ENCODE measurements around the gene ZNF366. TPM values are rescaled to one million over a fixed set of nuclear protein-coding genes. Genes with fewer than 3 reads are reported as not detected.

Gene ZNF366
- total RNA-seq, 1 donor from 2014 or later, result 3.9 TPM

DNA sequence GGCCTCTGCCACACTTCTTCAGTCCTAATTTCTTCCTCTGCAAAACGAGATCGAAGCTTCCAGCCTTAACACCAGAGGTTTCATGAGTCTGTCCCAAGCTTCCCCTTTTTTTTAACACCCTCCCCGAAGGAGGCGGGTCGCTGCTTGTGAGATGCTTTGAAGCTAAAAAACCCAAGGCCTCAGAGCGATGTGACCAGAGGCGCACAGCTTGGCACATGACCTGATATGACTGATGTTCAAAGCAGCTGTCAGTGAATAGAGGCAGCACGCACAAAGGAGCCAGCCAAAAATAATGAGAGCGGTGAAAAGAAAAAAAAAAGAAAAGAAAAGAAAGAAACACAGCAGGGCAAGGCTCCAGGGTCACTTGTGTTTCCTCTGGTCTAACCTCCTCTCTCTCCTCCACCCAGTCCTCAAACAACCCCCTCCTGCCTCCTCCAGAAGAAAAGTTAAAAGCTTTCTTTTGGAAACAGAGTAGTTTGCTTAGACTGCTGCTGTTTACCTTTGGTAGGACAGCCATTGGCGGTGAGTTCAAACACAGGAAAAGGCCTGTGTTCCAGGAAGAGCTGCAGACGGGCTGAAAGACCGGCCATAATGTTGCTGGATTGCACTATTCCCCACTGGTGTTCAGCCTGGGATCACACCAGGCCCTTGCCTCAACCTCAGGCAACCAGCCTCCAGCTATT lies 10.9 kb upstream of the ZNF366 start:
- peak; percentile 74 for DNase-seq

DNA sequence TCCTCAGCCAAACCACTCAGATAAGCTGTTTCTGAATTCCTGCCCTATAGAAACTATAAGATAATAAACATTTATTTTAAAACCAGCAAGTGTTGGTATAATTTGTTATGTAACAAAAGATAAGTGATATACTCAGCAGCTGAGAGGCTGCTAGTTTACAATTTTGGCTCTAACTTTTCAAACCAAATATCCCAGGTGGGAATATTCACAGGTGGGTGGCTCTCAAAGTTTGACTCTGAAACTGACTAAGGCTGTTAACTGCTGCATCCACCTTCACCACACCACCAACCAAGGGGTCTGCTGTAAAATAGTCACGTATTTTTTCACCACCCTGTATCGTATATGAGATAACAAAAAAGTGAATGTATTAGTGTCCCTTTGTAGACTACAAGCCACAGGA lies 9.7 kb upstream of the ZNF366 start:
- no peak for DNase-seq

DNA sequence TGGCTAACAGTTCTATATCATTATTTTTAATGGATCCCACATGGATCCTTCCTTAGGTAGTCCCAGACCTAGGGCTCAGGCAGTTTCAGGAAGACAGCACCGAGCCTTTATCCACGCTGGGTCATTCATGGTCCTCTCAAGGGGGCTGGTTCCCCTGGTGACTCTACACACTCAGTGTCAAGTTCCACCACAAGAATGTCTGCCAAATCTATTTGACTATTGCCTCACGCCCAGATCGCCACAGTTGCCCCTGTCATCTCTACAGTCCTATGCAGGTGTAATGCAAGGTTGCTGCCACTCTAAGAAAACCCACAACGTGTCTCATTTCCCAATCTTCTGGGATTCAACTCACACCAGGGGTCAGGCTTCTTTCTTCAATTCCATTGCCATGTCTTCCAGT lies 8.0 kb upstream of the ZNF366 start:
- DNase-seq, result no peak

DNA sequence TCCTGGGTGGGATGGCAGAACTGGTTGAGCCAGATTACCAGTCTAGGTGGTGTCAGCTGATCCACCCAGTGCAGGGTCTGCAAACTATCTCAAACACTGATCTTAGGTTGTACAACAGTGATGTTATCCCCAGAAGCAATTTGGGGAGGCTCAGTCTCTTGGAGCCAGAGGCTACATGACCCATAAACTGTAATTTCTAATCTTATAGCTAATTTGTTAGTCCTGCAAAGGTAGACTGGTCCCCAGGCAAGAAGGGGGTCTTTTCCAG lies 5.3 kb upstream of the ZNF366 start:
- DNase-seq, result no peak

DNA sequence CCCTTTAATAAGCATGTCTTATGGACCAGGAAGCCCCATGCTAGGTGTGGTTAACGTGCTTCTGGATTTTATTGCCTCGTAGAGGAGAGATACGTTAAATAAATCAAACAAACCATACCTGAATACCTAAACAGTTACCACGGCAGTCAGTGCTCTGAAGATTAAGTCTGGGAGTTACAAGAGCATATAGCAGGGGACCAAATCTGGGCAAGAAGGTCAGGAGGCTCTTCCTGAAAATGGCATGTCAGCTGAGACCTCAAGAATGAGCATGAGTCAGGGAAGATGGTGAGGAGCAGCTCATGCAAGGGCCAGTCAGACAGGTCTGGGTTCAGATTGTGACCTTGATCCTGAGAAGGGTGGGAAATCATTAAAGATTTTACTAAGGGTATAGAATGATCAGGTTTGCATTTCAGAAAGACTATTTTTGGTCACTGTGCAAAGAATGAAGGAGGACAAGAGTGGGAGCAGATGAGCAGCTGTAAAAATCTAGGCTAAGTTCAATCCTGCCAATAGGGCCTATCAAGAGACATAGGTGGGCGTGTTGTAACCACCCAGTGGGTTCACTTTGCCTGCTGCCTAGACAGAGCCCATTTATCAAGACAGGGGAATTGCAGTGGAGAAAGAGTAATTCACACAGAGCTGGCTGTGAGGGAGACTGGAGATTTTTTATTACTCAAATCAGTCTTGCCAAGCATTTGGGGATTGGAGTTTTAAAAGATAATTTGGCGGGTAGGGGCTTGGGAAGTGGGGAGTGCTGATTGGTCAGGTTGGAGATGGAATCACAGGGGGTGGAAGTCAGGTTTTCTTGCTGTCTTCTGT lies 4.8 kb upstream of the ZNF366 start:
- no peak for DNase-seq

DNA sequence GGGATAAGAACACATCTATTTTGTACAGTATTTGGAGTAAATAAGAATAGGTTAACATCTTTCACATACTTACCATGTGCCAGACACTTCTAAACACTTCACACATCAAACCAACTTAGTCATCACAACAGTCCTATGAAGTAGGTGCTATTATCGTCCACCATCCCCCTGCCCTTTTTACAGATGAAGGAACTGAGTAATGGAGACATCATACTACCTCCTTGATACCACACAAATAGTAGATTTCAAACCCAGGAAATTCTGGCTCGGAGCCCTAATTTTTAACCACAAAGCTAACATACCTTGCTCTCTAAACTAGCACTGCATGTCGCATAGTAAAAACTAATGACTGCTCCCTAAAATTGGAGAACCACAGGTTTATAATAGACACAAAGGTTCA lies 4.2 kb upstream of the ZNF366 start:
- no peak for DNase-seq

DNA sequence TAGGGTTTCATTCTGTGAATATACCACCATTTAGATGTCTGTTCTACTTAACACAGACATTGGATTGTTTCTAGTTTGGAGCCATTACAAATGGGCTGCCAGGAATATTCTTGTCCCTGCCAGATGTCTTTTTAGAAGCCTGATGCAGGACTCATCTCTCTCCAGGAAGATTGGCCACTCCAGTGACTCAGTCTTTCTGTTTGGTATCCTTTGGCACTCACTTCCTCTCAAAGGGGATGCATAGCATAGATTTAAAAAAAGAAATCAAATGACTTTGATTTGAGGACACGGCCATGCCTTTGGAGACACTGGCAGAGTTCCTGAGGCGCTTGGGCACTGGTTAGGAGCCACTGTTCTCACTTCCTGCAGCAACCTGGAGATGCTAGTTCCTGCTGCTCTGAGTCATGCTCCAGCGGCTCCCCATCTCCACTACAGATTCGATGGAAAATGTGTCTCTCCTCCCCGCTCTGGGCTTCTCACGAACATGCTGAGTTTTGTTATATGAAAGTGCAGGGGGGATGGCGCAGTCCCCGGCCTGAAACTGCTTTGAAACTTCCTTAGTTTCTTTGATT lies 3.5 kb upstream of the ZNF366 start:
- DNase-seq, result peak; percentile 63

DNA sequence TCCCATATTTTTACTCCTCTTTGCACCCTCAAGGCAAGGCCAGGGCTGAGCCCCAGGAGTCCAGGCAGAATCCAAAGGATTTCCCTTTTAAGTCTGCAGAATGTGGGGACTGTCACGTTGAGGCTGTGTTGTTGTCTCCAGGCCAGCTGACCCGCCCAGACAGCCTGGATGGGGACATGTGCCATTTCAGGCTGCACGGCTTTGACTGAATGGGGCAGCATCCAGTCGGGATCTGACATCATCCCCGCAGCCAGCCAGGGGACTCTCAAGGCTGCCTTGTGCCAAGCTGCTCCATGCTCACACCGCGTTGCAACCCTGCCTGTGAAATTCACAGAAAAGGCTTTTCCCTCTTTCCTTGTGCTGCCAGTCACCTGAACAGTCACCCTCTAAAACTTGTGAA lies 2.2 kb upstream of the ZNF366 start:
- DNase-seq, result peak; percentile 77

DNA sequence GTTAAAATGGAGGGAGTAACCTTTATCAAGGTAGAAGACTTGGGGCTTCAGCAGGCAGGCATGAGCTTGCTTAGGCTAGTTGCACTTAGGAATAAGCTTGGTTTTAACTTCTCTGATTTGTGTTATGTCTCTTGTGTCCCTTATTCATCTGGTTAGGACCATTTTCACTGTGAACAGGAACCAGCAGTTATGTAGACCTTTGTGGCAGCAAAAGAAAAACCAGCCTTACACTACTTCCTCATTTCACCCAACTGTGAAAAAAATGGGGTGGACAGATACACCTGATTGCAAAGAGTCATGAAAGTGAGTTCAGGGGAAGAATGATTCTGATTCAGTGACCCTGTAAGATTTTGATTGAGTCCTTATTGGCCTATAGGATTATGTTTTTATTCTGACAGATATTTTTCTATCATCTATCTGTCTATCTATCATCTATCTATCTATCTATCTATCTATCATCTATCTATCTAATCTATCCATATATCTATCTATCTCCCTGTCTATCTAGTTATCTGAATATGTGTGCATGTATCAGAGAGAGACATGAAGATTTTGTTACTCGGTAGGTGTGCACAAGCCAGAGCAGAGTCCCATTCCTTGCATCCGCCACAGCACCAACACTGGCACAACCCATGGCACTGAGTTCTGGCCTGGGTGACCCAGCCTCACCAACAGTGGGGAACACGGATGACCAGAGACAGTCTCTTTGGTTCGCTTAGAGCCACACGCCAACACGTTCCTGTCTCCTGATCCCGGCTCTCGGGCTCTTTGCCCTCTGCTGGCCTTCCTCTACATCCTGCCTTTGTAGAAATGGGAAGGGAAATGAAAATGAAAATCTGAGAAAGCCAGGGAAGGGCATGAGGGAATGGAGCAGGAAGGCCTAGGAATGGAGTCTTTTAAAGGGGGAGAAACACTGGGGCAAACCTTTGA lies 1.3 kb upstream of the ZNF366 start:
- no peak for DNase-seq

DNA sequence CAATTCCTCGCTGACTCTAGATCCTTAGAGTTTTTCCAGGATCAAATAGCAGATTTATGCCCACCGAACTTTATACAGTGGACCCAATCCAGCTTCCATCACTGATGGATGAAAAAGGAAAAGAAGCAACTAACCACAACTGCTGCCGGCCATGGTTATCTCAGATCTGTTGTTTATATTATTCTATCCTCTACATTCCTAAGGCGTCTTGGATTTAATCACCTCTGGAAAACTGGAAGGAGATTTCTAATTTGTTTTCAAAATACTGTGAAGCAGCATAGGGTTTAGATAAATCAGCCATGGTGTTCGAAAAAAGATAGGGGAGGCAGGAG lies 663 bp upstream of the ZNF366 start:
- DNase-seq, result no peak

DNA sequence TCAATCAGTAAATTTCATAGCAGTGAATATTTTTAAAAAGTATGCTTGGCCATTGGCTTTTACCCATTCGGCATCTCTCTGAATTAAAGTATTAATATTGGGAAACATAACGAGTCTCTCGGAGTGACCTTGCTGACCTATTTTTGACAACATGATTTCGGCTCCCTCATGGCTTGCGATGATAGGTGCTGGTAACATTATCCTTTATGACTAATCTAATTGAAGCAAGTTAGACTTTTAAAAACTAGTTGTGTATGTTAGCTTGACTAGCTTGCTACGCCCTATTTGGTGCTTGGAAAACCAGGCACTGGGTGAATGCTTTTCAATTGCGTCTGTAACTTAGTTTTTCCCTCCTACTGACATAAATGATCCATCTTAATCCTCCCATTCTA lies 1.1 kb downstream of the ZNF366 start:
- DNase-seq, result no peak

DNA sequence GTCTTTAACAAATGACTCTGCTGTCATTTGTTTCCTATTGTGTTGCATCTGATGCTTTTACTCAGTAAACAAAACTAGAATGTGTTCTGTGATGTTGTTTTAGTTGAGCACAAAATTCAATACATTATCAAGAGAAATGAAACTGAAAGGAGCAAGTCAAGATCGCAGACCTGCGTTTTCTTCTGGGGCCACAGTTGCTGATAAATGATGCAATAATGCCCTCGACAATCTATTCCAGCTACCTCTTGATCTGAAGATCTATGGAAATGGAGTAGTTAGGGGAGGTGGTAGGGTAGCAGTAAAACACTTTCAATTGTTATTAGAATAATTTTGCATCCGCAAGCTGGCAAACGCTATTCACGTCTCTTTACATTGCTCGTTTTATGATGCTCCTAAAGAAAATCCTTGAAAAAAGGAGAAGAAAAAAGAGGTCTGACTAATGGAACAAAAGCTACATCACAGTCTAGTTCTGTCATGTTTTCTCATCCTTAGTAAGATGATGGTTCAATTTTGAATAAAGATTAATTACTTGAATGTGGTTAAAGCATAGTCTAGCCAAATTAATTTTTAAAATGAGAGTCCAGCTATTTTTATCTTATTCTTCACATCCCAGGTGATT lies 1.6 kb downstream of the ZNF366 start:
- no peak for DNase-seq

DNA sequence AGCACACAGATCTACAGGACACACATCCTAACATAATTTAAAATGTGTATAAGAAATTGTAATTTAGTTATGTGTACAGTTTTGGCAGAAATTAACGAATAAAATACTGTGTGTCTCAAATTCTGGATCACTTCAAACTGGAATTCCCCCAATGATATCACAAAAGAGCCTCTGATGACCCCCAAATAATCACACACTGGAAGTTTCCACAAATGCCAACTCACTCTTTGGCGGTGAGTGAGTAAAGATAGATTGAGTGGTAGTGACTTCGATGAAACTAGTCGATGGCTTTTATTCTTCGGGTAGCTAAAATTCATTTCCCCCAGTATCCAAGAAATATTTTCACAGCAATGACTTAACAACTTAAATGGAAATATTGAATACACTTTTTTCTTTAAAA lies 2.2 kb downstream of the ZNF366 start:
- DNase-seq, result no peak

DNA sequence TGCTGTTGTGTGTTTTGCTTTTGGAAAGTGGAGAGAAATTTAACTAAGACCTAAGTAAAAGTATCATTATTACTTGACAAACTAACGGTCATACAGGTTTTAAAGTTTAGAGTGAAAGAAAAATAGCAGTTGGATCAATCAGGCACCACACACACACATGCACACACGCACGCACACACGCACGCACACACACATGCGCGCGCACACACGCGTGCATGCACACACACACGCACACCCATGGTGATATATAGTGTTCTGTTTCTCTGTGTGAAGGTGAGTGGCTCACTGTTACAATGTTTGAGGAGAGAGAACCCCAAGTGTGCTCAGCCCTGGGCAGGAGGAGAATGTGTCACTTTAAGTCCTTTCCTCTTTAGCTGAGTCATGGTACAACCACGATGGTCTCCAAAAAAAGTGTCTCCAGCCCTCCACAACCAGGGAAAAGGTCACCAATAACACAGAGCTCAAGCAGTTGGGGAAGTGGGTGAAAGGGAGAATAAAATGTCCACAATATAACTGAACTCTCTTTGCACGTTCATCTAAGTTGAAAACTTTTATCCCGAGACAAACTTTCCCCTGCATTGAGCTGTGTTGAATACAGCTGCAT lies 3.2 kb downstream of the ZNF366 start:
- DNase-seq, result no peak

DNA sequence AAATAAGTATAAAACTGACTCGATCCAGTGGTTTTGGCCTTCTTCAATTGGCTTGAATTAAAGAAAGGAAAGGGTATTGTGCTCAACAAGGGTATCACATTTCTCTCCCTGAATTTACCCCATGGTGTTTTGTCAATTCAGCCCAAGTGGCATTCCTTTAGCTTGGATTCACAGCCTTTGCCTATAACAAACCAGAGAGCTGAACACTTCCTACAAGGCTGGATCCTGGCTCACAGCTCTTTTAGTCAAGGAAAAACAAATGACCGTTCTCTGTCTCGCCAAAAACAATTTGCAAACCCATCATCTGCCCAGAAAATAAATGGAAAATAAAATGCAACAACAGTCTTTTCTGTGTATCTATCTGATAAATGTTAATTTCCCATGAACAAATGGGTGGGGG lies 5.7 kb downstream of the ZNF366 start:
- DNase-seq, result no peak

DNA sequence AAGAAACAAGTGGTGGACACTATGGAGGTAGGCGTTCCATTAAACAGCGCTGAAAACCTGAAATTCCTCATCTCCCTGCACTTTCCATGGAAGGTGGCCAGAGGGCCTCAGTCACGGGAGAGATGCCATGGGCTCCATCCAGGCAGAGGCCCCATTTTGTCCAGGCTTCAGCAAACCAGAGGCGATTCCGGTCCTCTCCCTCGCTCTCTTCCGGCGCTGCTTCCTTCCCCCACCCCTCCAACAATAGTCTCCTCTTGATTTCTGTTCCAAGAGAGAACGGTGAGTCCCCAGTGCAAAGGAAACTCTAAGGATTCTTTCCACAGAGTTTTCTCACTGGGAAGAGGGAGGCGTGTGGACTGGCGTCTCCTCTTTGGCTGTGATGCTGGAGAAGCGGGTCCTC lies 7.5 kb downstream of the ZNF366 start:
- DNase-seq, result no peak

DNA sequence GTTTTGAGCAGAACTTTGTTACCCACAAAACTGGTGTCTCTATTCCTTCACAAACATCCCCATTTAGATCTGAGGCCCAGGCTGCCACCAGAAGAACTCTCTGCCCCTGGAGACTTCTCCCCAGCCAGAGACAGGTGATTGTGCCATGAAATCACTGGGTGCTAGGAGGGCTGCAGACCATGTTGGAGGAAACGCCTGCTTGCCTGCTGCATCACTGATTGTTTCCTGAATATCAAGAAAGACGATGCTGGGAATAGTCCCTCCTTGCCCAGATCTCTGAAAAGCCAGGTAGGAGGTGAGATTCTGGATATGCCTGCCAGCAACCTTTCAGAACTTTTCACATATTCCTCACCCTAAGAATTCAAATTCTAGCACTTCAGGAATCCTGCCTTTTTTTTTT lies 8.1 kb downstream of the ZNF366 start:
- DNase-seq, result no peak

DNA sequence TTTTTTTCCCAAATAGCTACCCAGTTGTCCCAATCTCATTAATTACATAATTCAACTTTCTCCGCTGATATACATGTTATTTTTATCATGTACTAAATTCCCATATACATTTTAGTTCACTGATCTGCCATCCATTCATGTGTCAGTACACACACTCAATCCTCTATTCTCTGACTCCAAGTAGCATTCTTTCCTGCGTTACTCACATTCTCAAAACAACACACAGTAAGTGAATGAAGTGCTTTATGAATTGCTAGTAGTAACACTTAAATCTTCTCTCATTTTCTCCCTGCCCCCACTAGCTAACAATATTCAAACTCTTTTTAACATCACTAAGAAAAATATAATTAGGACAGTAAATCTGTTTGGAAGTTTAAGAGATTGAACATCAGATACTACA lies 8.9 kb downstream of the ZNF366 start:
- DNase-seq, result no peak

DNA sequence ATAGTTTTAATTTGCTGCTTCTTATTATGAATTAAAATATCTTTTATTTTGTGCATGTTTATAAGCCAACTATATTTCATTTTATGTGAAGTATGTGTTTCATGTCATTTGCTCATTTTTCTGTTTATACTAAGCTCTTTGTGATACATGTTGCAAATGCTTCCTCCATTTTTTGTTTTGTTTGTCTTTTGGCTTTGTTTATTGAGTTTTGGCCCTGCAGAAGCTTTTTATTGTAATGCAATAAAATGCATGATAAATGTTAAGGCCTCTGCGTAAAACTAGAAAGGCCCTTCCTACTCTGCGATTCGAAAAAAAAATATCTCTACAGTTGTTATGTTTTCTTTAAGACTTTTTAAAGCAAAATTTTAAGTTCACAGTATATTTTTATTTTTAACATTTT lies 9.4 kb downstream of the ZNF366 start:
- no peak for DNase-seq

DNA sequence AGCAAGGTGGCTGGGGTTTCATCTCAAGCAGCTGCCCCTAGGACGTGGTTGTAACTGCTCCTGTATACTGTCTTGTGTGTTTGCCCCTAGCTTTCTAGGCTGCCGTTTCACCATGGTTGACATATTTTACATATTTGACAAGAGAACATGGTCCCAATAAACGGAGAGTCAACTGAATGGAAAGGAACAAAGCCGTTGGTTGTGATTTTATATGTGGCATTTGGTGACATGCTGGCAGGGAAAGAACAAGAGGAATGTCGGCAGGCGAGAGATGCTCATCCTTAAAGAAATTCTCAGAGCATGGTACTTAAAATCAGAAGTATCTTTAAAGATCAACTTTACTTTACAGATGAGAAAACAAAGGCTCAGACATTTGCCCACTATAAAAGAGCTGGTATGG lies 11.8 kb downstream of the ZNF366 start:
- DNase-seq, result no peak

DNA sequence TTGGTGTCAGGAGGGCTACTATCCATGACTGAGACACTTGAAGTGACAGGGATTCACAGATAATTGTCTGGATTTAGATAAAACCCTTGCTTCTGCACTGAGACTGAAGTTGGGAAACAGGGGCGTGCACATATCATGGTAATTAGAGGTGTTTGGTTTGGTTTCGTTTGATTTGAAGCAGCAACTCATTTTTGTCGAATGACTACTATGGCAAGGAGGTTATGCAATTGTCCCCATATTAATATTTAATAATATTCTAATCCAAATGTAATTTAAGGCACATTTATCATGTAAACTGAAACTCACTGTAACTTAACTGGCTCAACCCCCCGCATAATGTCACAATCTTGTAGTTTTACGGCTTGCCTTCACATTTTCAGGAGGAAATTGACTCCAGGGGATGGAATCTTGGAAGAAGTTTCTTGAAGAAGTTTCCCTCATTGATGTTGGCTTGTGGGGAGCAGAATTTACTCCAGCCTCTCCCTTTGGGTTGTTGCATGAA lies 12.5 kb downstream of the ZNF366 start:
- no peak for DNase-seq

DNA sequence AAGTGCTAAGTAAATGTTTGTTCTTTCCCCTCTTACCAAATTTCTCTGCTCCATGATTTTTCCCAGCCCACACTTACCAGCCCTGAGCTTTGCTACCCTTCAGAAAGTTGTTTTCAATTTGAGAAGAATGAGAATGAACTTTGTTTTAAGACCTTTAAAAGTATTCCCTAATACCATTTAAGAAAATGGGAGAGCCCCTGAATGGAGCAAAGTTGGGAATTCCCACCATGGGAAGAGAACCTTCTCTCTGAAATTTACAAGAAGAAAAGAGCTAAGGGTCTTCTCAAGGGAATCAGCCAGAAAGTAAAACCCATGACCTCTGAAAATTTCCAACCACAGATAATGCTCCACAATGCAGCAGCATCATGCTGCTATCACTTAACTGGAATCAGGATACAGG lies 17.7 kb downstream of the ZNF366 start:
- no peak for DNase-seq
